ENCODE data around the gene RHBDF1.
"Not testable (repeated sequence)": the region's sequence is repeated elsewhere in the genome, so short reads cannot be mapped to it uniquely, and the experiment has no call there.

Gene RHBDF1

DNA sequence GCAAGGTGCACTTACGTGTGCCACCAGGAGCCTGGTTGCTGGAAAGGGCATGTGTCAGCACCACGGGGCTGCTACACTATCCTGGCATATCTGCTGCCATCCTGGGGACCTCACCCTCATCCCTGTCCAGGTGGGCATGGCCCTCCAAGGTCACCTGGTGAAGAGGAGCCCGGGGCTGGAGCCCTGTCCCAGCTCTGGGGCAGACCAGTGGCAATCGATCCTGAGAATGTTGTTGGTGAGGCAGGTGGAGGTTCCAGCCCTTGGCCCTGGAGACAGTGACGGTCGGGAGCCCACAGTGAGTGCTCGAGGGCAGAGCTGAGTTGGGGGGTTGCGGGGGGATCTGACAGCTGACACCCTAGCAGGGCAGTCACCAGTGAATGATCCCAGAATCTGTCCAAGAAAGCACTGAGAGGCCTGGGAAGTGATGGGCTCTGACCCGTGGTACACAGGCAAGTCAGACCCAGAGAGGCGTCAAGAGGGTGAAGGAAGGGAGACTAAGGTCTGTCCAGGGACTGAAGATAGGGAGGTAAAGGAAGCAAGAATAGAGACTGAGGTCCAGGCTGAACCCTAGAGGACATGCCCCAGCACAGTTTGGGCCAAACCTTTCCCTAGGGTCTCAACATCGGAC lies 36.6 kb downstream of the RHBDF1 start:
- no peak for DNase-seq

DNA sequence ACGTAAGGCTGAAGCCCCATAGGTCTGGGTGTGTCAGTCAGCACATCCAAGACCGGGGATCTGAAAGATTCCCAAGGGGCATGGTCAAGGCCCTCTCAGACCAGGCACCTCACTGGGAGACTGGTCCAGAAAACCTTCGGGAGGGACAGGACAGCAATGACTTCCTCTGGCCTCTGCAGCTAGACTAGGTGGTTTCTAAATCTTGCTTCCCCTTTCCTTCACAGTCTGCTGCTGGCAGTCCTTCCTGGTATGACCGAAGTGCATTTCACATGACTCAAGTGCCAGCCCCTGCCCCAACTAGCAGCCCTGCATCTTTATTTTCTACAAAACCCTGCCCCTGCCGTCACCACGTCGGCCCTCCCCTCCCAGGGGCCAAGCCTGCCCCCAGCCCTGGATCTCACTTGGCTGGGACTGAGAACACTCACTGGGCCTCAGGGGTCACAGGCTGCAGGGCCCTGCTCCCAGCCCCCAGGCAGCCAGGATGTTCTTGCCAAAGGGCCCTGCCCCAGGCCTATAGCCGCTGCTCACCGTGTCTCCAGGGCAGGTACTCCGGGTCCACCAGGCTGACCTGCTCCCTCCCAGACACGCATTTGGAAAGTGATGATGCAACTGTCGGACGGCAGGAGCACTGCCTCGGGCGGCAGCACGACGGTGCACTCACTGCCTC lies 37.3 kb downstream of the RHBDF1 start:
- DNase-seq, result no peak

DNA sequence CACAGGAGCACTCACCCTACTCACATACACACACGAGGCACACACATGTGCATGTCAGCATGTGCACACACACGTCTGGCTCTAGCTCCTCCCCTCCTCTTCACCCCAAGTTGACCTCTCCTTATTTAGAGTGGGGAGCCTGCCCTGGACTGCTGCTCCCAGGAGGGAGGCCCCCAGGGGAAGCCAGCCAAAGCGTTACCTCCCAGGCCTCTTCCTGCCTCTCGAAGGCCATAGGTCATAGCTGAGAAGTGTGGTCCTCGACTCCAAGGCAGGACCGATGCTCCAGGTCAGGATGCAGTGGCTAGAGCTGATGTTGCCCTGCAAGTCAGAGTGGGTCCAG lies 37.8 kb downstream of the RHBDF1 start:
- DNase-seq, result no peak

DNA sequence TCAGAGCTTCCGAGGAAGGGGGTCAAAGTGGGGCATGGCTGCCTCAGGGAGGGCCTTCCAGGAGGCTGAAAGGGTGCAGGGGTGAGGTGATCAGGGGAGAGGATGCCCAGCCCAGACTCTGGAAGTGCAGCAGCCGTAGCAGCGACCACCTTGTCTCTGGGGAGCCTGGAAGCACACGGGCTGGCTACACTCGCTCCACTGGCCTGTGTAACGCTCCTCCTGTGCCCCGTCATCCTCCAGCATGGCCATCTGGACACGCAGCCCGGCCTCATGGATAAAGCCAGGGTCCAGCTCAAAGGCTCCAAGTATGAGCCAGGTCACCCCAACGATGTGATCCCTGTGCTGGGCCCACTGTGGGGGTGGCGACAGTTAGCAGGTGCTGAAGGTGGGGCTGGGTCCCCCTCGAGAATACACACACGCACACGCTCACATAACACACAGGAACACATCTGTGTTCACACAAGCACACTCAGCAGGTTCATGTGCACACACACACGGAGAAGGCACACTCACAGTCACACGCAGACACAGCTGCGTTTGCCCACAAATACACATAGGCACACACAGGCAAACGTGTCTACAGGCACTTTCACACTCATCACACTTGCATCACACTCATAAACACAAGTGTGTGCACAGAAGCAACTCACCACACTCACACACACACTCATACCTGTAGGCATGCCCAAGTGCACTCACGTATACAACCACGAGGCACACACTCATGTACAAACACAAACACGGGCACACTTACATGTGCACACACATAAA lies 38.4 kb downstream of the RHBDF1 start:
- no peak for DNase-seq

- not testable (repeated sequence) for DNase-seq
Measured at GRCh38 chr16:33154-33876, 39.1 kb downstream of the RHBDF1 start.

GRCh38 chr16:30627-31026 lies 41.8 kb downstream of the RHBDF1 start:
- DNase-seq, result not testable (repeated sequence)

DNA sequence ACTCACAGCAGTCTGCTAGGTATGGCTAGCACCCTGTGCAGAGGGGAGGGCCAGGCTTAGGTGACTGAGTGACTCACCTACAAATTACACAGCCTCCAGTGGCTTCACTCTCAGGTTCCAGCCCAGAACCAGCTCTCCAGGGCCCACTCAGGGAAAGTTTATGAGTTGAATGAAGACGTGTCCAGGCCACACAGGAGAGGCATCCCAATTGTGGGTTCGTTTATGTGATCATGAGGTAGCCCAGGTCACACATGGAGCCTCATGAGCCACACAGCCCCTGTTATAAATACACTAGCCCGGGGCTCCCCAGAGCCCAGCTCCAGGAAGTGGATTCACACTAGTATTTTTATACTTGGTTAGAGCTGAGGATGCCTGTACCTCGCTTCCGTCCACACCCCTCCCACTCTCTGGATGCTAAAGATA lies 46.5 kb downstream of the RHBDF1 start:
- not testable (repeated sequence) for DNase-seq

DNA sequence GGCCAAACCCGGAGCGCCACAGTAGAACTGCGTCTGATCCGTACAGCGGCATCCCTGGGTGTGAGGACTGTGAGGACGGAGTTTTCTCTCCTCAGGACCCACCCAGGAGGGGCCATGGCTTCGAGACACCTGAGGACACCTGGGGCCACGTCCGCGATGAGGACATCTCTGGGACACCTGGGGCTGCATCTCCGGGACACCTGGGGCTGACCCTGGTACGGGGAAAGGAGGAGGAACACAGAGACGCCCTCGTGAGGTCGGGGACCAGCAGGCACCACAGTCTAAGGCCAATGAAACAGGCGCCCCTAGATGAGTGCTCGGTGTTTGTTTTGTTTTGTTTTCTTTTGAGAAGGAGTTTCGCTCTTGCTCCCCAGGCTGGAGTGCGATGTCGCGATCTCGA lies 48.3 kb downstream of the RHBDF1 start:
- DNase-seq, result not testable (repeated sequence)

- not testable (repeated sequence) for DNase-seq
Measured at GRCh38 chr16:20886-21285, 51.5 kb downstream of the RHBDF1 start.

GRCh38 chr16:17062-17765 lies 55.2 kb downstream of the RHBDF1 start:
- DNase-seq, result not testable (repeated sequence)

GRCh38 chr16:10772-11171 lies 61.7 kb downstream of the RHBDF1 start:
- not testable (repeated sequence) for DNase-seq

DNA sequence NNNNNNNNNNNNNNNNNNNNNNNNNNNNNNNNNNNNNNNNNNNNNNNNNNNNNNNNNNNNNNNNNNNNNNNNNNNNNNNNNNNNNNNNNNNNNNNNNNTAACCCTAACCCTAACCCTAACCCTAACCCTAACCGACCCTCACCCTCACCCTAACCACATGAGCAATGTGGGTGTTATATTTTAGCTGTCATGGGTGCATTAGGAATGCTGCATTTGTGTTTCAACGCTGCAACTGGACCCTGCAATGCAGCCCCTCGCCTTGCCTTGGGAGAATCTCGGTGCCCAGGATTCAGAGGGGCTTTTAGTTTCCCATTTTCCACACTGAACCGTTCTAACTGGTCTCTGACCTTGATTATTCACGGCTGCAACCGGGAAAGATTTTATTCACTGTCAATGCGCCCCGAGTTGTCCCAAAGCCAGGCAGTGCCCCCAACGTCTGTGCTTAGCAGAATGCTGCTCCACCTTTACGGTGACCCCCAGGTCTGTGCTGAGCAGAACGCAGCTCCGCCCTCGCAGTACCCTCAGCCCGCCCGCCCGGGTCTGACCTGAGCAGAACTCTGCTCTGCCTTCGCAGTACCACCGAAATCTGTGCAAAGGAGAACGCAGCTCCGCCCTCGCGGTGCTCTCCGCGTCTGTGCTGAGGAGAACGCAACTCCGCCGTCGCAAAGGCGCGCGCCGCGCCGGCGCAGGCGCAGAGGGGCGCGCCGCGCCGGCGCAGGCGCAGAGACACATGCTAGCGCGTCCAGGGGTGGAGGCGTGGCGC lies 62.3 kb downstream of the RHBDF1 start:
- DNase-seq, result no peak
